WTC11 (cell line): Measurements from ENCODE around the gene LRCH4. TPM values are rescaled to one million over a fixed set of nuclear protein-coding genes. Genes with fewer than 3 reads are reported as not detected.

Source experiments
- ATAC-seq: fragments of 200-7000 bp; cut with Tn5 transposase; 2 replicates; pipeline ENCODE4 v1.10.0; 2021; ENCODE audit warnings: mild to moderate bottlenecking, moderate library complexity
- CTCF ChIA-PET: fragments of 300-600 bp; sonication (Branson Sonifier 250); formaldehyde crosslinking; loops from one replicate; lab custom pipeline; 2021; ENCODE audit warnings: antibody characterized with exemption; lab: Charles Lee
- POLR2A ChIA-PET: fragments of 350-600 bp; sonication (Branson Sonifier 250); formaldehyde crosslinking; loops from one replicate; lab custom pipeline; 2021; ENCODE audit warnings: antibody characterized with exemption; lab: Charles Lee
- DNase-seq: peaks from one replicate; pipeline ENCODE4 v3.0.0; 2021; ENCODE audit warnings: low spot score
- H3K27ac Mint-ChIP-seq: 2 replicates; pipeline ENCODE4 v1.8.0; 2021; ENCODE audit warnings: mixed read lengths
- H3K27me3 Mint-ChIP-seq: 2 replicates; pipeline ENCODE4 v1.8.0; 2021; ENCODE audit warnings: low read depth, mild to moderate bottlenecking, moderate library complexity, mixed read lengths
- H3K36me3 Mint-ChIP-seq: 2 replicates; pipeline ENCODE4 v1.8.0; 2021; ENCODE audit warnings: mixed read lengths
- H3K4me1 Mint-ChIP-seq: 2 replicates; pipeline ENCODE4 v1.8.0; 2022; ENCODE audit warnings: mixed read lengths
- H3K4me3 Mint-ChIP-seq: 2 replicates; pipeline ENCODE4 v1.8.0; 2021; ENCODE audit warnings: mild to moderate bottlenecking, moderate library complexity, mixed read lengths
- H3K9me3 Mint-ChIP-seq: 2 replicates; pipeline ENCODE4 v1.8.0; 2021; ENCODE audit warnings: mixed read lengths
- CREM ChIP-seq: sonication (generic); formaldehyde crosslinking; IDR thresholded peaks from 2 replicates; pipeline ENCODE4 v1.8.1; 2022; ENCODE audit warnings: mild to moderate bottlenecking, missing genetic modification reagents, moderate library complexity
- ESRRA ChIP-seq: sonication (generic); formaldehyde crosslinking; IDR thresholded peaks from 2 replicates; pipeline ENCODE4 v1.8.1; 2022; ENCODE audit warnings: mild to moderate bottlenecking, missing genetic modification reagents, borderline replicate concordance
- GRHL2 ChIP-seq: fragments of 250-450 bp; sonication (Bioruptor Pico); IDR thresholded peaks from 2 replicates; pipeline ENCODE4 v1.8.0; 2022; ENCODE audit warnings: mild to moderate bottlenecking, moderate library complexity; ENCODE audit not compliant: insufficient replicate concordance, severe bottlenecking
- HMGA2 ChIP-seq: fragments of 250-450 bp; sonication (Bioruptor Pico); IDR thresholded peaks from 2 replicates; pipeline ENCODE4 v1.4.0; 2021; ENCODE audit warnings: mild to moderate bottlenecking, moderate library complexity
- JAZF1 ChIP-seq: fragments of 250-450 bp; sonication (Bioruptor Pico); IDR thresholded peaks from 2 replicates; pipeline ENCODE4 v1.9.0; 2021; ENCODE audit warnings: moderate library complexity, mild to moderate bottlenecking, inconsistent platforms
- NFYB ChIP-seq: sonication (generic); formaldehyde crosslinking; conservative IDR thresholded peaks from 2 replicates; pipeline ENCODE4 v1.8.0; 2022; ENCODE audit warnings: low read depth, missing genetic modification reagents
- NR2C2 ChIP-seq: sonication (generic); formaldehyde crosslinking; IDR thresholded peaks from 2 replicates; pipeline ENCODE4 v1.8.0; 2022; ENCODE audit warnings: mild to moderate bottlenecking, missing genetic modification reagents
- OVOL2 ChIP-seq: fragments of 250-450 bp; sonication (Bioruptor Pico); IDR thresholded peaks from 2 replicates; pipeline ENCODE4 v1.9.0; 2021; ENCODE audit warnings: mild to moderate bottlenecking, borderline replicate concordance
- ZNF121 ChIP-seq: sonication (generic); formaldehyde crosslinking; IDR thresholded peaks from 2 replicates; pipeline ENCODE4 v1.8.0; 2023; ENCODE audit warnings: missing genetic modification reagents
- ZNF219 ChIP-seq: sonication (generic); formaldehyde crosslinking; IDR thresholded peaks from 2 replicates; pipeline ENCODE4 v1.8.0; 2023; ENCODE audit warnings: missing genetic modification reagents, mild to moderate bottlenecking, borderline replicate concordance
- ZNF232 ChIP-seq: sonication (generic); formaldehyde crosslinking; IDR thresholded peaks from 2 replicates; pipeline ENCODE4 v1.8.0; 2022; ENCODE audit warnings: mild to moderate bottlenecking, missing genetic modification reagents
- ZNF263 ChIP-seq: sonication (generic); formaldehyde crosslinking; IDR thresholded peaks from 2 replicates; pipeline ENCODE4 v1.8.1; 2022; ENCODE audit warnings: low read depth, mild to moderate bottlenecking, moderate library complexity, missing genetic modification reagents
- ZNF423 ChIP-seq: fragments of 250-450 bp; sonication (Bioruptor Pico); IDR thresholded peaks from 2 replicates; pipeline ENCODE4 v2.1.2; 2022; ENCODE audit warnings: mild to moderate bottlenecking, moderate library complexity
- total RNA-seq: library from RNA; stranded (reverse); gene quantifications from 3 replicates; pipeline ENCODE4 v1.2.3, GENCODE V29; 2021
- TF ChIP-seq, protein P1 (sequence below): sonication (generic); formaldehyde crosslinking; IDR thresholded peaks from 2 replicates; pipeline ENCODE4 v1.8.0; 2022; ENCODE audit warnings: mild to moderate bottlenecking, missing genetic modification reagents
- TF ChIP-seq, protein P2 (sequence below): sonication (generic); formaldehyde crosslinking; IDR thresholded peaks from 2 replicates; pipeline ENCODE4 v1.8.1; 2023; ENCODE audit warnings: mild to moderate bottlenecking, missing genetic modification reagents
- TF ChIP-seq, protein P3 (sequence below): sonication (generic); formaldehyde crosslinking; IDR thresholded peaks from 2 replicates; pipeline ENCODE4 v1.8.1; 2023; ENCODE audit warnings: mild to moderate bottlenecking, missing genetic modification reagents, moderate library complexity

The LRCH4 gene
- total RNA-seq, 1 experiment from 2014 or later = 56.7 TPM

DNA sequence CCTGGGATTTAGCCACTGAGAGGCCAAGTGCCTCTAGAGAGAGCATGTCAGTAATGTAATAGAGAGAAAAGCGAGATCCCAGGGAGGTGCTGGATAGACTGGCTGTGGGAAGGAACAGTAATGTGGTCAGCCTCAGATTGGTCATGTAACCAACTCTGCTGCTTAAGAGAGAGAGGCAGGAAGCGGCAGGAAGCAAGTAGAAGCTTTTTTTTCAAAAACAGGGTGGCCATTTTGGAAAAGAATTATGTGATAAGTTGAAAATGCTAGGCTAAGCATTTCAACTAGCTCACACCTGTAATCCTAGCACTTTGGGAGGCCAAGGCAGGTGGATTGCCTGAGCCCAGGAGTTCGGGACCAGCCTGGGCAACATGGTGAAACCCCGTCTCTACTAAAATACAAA is 12.5 kb upstream of the LRCH4 start (continued):
- TF ChIP-seq, protein P1, sequence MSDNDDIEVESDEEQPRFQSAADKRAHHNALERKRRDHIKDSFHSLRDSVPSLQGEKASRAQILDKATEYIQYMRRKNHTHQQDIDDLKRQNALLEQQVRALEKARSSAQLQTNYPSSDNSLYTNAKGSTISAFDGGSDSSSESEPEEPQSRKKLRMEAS (CRISPR knock-in tag) = no peak
- no peak for TF ChIP-seq NR2C2
- TF ChIP-seq ZNF232 = no peak

DNA sequence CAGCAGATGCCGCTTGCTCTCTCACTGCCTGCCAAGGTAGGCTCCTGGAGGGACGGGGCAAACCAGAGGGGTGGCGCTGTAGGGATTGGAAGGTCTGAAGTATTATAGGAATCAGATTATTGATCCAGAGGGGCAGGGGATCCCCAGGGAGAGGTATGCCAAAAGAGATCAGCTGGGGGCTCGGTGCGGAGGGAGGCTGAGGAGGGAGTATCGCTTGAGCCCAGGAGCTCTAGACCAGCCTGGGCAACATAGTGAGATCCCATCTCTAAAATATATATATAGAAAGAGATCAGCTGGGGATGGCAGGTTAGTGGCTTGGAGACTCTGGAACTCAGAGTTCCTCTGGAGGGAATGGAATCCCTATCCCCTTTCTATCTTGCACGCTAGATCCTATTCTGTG is 9.3 kb upstream of the LRCH4 start:
- TF ChIP-seq ZNF121 (CRISPR knock-in tag) (peak; percentile 77; the same call in 1 of the 2 replicates), CREM (CRISPR knock-in tag) (no peak)
- TF ChIP-seq, all 79 proteins: peak for 1
- CTCF ChIA-PET = interaction anchor here (0.6 kb wide), 1 partner anchor 130 kb away, joined by 3 read pairs; no protein-coding TSS in a partner anchor
- H3K36me3 Mint-ChIP-seq = peaks cover 15% of the 10 kb centered on the region
- peaks cover 51% of the 10 kb centered on the region for H3K27me3 Mint-ChIP-seq
- H3K4me3 Mint-ChIP-seq = no peak overlapping the region
- H3K9me3 Mint-ChIP-seq = no peaks in the 10 kb centered on the region
- POLR2A ChIA-PET = interaction anchor here (1.4 kb wide), 1 partner anchor 9 kb away, joined by 5 read pairs; the partner anchor contains the start of genes FBXO24 and LRCH4
- peaks cover 7% of the 10 kb centered on the region for H3K4me1 Mint-ChIP-seq
- no peak for DNase-seq
- no peak for ATAC-seq
- H3K27ac Mint-ChIP-seq = no peak overlapping the region

DNA sequence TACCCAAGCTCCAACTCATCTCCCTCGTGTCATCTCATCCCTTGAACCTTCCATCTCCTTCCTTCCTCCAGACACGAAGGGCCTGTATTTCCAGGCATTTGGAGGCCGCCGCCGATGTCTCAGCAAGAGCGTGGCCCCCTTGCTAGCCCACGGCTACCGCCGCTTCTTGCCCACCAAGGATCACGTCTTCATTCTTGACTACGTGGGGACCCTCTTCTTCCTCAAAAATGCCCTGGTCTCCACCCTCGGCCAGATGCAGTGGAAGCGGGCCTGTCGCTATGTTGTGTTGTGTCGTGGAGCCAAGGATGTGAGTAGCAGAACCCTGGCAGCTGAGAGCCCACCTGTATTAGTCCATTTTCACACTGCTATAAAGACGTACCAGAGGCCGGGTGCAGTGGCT is 5.7 kb upstream of the LRCH4 start:
- TF ChIP-seq ZNF219 (CRISPR knock-in tag) = no peak
- TF ChIP-seq OVOL2 = no peak
- no peak for TF ChIP-seq ZNF423 (CRISPR knock-in tag)
- TF ChIP-seq NFYB = no peak
- TF ChIP-seq CREM (CRISPR knock-in tag) = no peak
- TF ChIP-seq ZNF232 = no peak
- no peak for TF ChIP-seq GRHL2 (CRISPR knock-in tag)
- no peak for TF ChIP-seq JAZF1 (CRISPR knock-in tag)
- TF ChIP-seq HMGA2 = no peak
- TF ChIP-seq, protein P2, sequence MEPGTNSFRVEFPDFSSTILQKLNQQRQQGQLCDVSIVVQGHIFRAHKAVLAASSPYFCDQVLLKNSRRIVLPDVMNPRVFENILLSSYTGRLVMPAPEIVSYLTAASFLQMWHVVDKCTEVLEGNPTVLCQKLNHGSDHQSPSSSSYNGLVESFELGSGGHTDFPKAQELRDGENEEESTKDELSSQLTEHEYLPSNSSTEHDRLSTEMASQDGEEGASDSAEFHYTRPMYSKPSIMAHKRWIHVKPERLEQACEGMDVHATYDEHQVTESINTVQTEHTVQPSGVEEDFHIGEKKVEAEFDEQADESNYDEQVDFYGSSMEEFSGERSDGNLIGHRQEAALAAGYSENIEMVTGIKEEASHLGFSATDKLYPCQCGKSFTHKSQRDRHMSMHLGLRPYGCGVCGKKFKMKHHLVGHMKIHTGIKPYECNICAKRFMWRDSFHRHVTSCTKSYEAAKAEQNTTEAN (CRISPR knock-in tag) = no peak
- TF ChIP-seq, protein P3, sequence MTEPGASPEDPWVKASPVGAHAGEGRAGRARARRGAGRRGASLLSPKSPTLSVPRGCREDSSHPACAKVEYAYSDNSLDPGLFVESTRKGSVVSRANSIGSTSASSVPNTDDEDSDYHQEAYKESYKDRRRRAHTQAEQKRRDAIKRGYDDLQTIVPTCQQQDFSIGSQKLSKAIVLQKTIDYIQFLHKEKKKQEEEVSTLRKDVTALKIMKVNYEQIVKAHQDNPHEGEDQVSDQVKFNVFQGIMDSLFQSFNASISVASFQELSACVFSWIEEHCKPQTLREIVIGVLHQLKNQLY (CRISPR knock-in tag) = no peak
- peaks cover 5% of the 10 kb centered on the region; the same call in 1 of the 2 replicates for H3K36me3 Mint-ChIP-seq
- CTCF ChIA-PET = interaction anchor here (1.0 to 1.9 kb wide), 2 partner anchors 32 to 41 kb away, joined by 3 to 7 read pairs; no protein-coding TSS in a partner anchor
- POLR2A ChIA-PET = no interaction called here
- ATAC-seq (no peak), DNase-seq (no peak)
- H3K9me3 Mint-ChIP-seq = no peaks in the 10 kb centered on the region
- no peak overlapping the region for H3K27ac Mint-ChIP-seq
- H3K4me1 Mint-ChIP-seq = peaks cover 23% of the 10 kb centered on the region
- H3K4me3 Mint-ChIP-seq = no peak overlapping the region
- peaks cover 69% of the 10 kb centered on the region for H3K27me3 Mint-ChIP-seq

DNA sequence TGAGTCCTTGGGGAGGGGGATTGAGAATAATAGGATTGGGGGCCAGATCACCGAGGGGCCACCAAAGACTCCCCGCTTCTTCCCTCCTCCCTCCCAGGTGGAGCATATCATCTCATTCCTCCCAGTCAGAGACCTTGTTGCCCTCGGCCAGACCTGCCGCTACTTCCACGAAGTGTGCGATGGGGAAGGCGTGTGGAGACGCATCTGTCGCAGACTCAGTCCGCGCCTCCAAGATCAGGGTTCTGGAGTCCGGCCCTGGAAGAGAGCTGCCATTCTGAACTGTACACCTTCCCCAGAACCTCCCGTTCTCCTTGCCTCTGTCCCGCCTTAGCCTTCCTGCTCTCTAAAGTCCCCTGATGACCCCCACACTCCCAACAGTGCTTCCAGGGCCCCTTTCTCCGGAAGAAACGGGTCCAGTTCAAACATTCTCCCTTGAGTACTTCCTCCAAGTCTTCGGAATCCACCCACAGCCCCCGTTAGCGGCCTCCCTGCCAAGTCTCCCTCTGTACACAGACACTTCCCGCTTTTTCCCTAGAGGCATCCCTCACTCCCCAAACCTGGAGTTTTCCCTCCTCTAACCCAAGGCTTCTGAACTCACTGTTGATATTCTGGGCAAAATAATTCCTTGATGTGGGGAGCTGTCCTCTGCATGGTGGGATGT is 4.3 kb upstream of the LRCH4 start:
- Mint-ChIP-seq H3K4me1 (peaks cover 23% of the 10 kb centered on the region), H3K27me3 (peaks cover 60% of the 10 kb centered on the region), H3K27ac (no peak overlapping the region; the same call in 1 of the 2 replicates), H3K36me3 (no peaks in the 10 kb centered on the region), H3K4me3 (peak overlapping the region; percentile 59), H3K9me3 (no peaks in the 10 kb centered on the region)
- TF ChIP-seq ESRRA (CRISPR knock-in tag) (no peak), ZNF263 (CRISPR knock-in tag) (no peak)
- ChIA-PET POLR2A (interaction anchor here (0.6 to 1.8 kb wide), 4 partner anchors 12 to 94 kb away, joined by 3 to 5 read pairs (median 4); partner anchors contain the start of genes MOSPD3 and PCOLCE), CTCF (interaction anchor here (0.6 to 2.5 kb wide), 11 partner anchors 12 to 125 kb away, joined by 3 to 10 read pairs (median 7); partner anchors contain the start of genes MOSPD3, PCOLCE and POP7)
- ATAC-seq (no peak), DNase-seq (no peak)
